Activated naive CD8-positive, alpha-beta T cell treated with anti-CD3 and anti-CD28 coated beads, Interleukin-2, amount 10 ng/mL, durations not matched to agents 7 days and 5 days (primary cell): ENCODE data around the gene SCAMP2. TPM values are rescaled to one million over a fixed set of nuclear protein-coding genes. Genes with fewer than 3 reads are reported as not detected.

ENCODE experiments used
- ATAC-seq: fragments of 150-1000 bp; cut with Tn5 transposase; one replicate; pipeline ENCODE4 v1.10.0; 2021; ENCODE audit warnings: low read depth, moderate library complexity
- POLR2A ChIA-PET: fragments of 350-600 bp; sonication (Branson Sonifier 250); formaldehyde crosslinking; loops from one replicate; lab custom pipeline; 2021; ENCODE audit warnings: antibody characterized with exemption; lab: Charles Lee
- DNase-seq: peaks from one replicate; pipeline ENCODE4 v3.0.0; 2021
- H3K27ac Mint-ChIP-seq: one replicate; pipeline ENCODE4 v1.8.0; 2022; ENCODE audit warnings: mild to moderate bottlenecking, mixed read lengths
- H3K27me3 Mint-ChIP-seq: one replicate; pipeline ENCODE4 v1.8.0; 2022; ENCODE audit warnings: mild to moderate bottlenecking, moderate library complexity, mixed read lengths
- H3K36me3 Mint-ChIP-seq: one replicate; pipeline ENCODE4 v1.8.0; 2021; ENCODE audit warnings: mild to moderate bottlenecking, mixed read lengths
- H3K4me1 Mint-ChIP-seq: one replicate; pipeline ENCODE4 v1.8.0; 2021; ENCODE audit warnings: mixed read lengths
- H3K4me3 Mint-ChIP-seq: one replicate; pipeline ENCODE4 v1.8.0; 2022; ENCODE audit warnings: mild to moderate bottlenecking, moderate library complexity, mixed read lengths
- H3K9me3 Mint-ChIP-seq: one replicate; pipeline ENCODE4 v1.8.0; 2021; ENCODE audit warnings: mixed read lengths
- total RNA-seq, 2 experiments: library from RNA; stranded (reverse); gene quantifications; one replicate each; pipeline ENCODE4 v1.2.3, GENCODE V29; 2021

Gene SCAMP2
- total RNA-seq, 2 experiments from 2014 or later, result 100 to 103 TPM

DNA sequence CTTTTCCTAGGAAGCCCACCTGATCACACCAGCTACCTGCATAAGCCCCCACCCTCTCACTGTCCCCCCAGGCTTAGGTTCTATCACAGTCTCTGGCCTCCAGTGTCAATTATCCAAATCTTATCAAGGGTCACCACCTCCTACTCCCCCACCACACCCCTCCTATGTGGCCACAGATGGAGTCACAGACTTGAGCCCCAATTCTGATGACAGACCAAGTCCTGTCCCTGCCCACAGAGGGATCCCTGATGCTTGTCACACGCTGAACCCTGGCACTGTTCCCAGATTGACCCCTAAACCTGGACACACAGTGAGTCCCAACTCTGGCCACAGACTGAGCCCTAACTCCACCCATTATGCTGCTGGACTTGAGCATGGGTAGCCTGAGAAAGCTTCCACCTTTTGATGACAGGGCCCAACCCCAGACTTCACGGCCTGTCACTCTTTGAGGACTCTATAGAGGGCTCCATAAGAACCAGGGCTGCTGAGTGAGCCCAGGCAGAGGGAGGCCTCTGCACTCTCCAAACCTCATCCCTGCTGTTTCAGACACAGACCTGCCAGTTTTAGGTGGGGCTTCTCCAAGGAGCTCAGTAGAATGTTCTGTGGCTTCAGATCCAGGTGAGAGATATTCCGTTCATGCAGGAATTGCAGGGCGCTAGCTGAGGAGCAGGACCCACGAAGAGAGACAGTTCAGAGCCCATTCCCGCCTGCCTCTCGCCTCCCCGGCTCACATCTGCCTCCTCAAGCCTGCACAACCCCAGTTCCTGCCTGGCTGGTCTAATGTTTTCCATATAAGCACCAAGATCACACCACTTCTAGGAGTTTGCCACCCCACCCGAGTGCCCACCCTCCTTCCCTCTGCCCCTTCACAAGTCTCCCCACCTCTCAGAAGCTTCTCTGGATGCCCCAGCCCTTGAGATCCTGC is 32.1 kb downstream of the SCAMP2 start:
- no peak for ATAC-seq

DNA sequence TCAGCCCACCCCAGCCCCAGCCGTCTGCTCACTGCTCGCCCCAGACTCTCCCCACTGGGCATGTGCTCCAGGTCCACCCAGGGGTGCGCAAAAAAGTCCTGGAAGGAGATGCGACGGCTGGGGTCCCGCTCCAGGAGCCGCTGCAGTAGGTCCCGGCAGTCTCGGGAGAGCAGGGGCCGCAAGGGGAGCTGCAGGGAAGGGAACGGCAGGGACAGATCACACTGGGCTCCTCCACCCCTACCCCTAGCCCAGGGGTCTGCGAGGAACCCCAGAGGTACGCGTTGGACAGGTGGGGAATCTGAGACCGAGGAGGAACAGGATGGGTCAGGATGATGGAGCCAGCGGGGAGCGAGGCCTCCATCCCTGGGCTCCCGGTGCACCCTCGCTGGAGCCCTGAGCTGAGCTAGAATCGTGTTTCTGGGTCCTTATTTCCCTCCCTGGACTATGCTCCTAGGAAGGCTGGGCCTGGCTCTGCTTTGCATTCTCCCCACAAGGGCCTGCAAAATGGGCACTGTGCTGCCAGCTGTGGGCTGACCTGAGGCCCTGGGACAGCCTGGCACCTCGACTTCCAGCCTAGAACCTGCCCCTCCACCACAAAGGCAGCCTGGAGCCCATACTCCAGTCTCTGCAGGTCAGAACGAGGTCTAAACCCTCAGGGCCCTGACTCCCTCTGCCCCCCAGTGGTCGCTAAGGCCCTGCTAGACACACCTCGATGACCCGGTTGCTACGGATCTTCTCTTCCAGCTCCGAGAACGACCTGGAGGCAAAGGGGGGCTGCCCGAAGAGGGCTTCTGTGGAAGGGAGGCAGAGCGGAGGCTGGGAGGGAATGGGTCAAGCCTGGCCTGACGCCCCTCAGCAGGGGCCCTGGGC is 33.4 kb downstream of the SCAMP2 start:
- no peaks in the 10 kb centered on the region for H3K9me3 Mint-ChIP-seq
- POLR2A ChIA-PET, result interaction anchor here (0.5 kb wide), 1 partner anchor 94 kb away, joined by 3 read pairs; no protein-coding TSS in a partner anchor
- DNase-seq (no peak), ATAC-seq (no peak)
- H3K27ac Mint-ChIP-seq, result no peak overlapping the region
- H3K4me1 Mint-ChIP-seq, result peaks cover 29% of the 10 kb centered on the region
- H3K36me3 Mint-ChIP-seq, result no peaks in the 10 kb centered on the region
- no peak overlapping the region for H3K4me3 Mint-ChIP-seq
- H3K27me3 Mint-ChIP-seq, result no peaks in the 10 kb centered on the region

More for the DNA sequence above, 32.1 kb downstream of the SCAMP2 start:
- H3K4me1 Mint-ChIP-seq, result peaks cover 41% of the 10 kb centered on the region
- H3K27ac Mint-ChIP-seq, result peak overlapping the region; percentile 55
- no peaks in the 10 kb centered on the region for H3K27me3 Mint-ChIP-seq
- DNase-seq, result no peak
- POLR2A ChIA-PET, result interaction anchor here (1.4 kb wide), 1 partner anchor 52 kb away, joined by 4 read pairs; no protein-coding TSS in a partner anchor
- H3K4me3 Mint-ChIP-seq, result peak overlapping the region; percentile 92
- H3K9me3 Mint-ChIP-seq, result no peaks in the 10 kb centered on the region
- peaks cover 5% of the 10 kb centered on the region for H3K36me3 Mint-ChIP-seq

DNA sequence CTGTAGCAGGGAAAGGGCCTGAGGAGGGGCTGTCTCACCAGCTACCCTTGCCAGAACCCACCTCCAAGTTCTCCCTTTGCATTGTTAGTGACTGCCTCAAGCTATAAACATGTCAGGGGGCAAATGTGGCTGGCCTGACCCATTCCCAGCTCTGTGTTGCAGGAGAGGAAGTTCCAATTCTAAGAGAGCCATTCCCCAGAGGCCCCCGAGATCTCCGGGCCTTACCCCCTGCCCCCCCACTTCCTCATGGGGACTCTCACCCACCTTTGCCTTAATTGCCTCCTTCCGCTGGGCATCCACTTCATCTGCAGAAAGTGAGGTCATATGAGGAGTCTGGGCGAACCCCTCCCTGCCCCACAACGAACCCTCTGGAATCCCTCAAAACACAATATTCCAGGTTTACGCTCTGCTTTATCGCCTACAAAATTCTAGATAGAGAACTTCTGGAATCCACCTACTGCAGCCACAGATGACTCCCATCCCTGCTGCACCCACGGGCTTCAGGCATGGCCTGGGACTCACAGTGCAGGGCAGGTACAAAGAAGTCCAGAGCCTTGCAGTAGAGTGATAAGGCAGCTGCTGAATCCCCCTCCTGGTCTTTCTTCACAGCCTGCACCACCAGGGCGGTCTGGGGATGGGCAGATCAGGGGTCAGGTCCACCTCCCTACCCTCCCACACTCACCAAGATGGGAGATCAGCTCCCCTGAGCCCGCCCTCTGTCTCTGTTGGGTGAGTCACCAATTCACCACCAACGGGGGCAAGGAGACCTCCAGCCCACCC is 34.2 kb downstream of the SCAMP2 start:
- Mint-ChIP-seq H3K9me3 (no peaks in the 10 kb centered on the region), H3K27me3 (no peaks in the 10 kb centered on the region), H3K27ac (no peak overlapping the region), H3K36me3 (no peaks in the 10 kb centered on the region), H3K4me3 (no peak overlapping the region), H3K4me1 (peaks cover 20% of the 10 kb centered on the region)
- POLR2A ChIA-PET, result no interaction called here
- DNase-seq (no peak), ATAC-seq (no peak)

DNA sequence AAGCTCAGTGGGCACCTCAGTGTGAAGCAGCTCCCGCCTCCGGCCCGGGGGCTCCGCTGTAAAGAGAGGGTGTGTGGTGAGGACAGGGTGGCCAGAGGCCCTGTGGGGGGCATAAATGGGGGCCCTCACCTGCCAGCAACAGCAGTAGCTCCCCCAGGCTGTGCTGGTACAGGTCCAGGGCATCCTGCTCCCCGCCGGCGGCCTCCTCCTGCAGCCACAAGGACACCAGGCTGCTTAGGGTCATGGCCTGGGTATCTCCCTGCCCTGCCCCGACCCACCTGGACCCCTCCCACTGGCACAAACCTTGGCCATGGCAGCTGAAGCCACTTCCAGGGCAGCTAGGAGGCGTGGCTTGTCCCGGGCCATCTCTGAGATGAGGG is 35.0 kb downstream of the SCAMP2 start:
- Mint-ChIP-seq H3K36me3 (no peaks in the 10 kb centered on the region), H3K27ac (no peak overlapping the region), H3K4me3 (no peak overlapping the region), H3K27me3 (no peaks in the 10 kb centered on the region), H3K9me3 (no peaks in the 10 kb centered on the region), H3K4me1 (peaks cover 18% of the 10 kb centered on the region)
- no peak for ATAC-seq
- DNase-seq, result no peak
- POLR2A ChIA-PET, result no interaction called here

DNA sequence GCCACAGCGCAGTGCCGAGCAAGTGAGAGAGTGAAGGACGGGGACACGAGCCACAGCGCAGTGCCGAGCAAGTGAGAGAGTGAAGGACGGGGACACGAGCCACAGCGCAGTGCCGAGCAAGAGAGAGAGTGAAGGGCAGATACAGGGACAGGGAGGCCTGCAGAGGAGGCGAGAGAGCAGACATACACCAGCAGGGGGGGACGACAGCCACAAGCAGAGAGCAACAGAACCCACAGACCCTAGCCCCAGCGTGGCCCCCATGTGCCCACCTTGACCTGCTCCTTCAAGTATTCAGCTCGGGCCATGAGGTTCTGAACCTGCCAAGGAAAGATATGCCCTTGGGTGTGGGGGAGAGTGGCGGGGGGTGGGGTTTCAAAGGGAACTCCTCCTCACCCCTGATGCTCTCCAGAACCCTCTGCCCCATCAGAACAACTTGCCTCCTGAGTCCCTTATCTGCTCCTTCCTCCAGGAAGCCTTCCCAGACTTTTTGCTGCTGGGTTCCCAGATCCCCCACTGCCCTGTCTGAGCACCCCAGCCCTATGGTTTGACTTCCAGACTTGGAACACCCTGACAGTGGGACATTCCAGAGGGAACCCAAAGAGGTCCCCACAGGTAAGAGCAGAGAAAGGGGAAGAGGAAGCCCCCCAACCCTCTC is 35.6 kb downstream of the SCAMP2 start:
- Mint-ChIP-seq H3K36me3 (no peaks in the 10 kb centered on the region), H3K9me3 (no peaks in the 10 kb centered on the region), H3K27ac (no peak overlapping the region), H3K4me3 (no peak overlapping the region), H3K27me3 (no peaks in the 10 kb centered on the region), H3K4me1 (peaks cover 18% of the 10 kb centered on the region)
- POLR2A ChIA-PET, result no interaction called here
- DNase-seq (no peak), ATAC-seq (no peak)

DNA sequence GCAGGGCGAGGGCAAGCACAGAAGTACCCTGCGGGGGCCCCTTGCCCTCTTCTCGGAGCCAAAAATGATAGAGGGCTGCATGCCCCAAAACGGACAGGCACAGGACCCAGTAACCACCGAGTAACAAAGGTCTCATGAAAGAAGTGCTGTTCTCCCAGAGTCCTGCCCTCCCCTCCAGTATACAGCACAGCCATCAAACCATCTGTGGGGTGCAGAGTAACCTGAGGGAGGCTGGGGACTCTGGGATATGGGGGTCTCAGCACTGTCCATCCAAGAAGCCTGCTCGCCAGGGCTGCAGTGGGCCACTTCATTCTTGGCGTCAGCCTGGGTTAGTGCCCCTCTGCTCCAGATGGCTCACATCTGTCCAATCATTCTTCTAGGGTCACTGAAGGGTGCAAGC is 36.3 kb downstream of the SCAMP2 start:
- Mint-ChIP-seq H3K27me3 (no peaks in the 10 kb centered on the region), H3K36me3 (no peaks in the 10 kb centered on the region), H3K9me3 (no peaks in the 10 kb centered on the region), H3K4me3 (no peak overlapping the region), H3K4me1 (peaks cover 12% of the 10 kb centered on the region), H3K27ac (no peak overlapping the region)
- DNase-seq, result no peak
- no peak for ATAC-seq
- POLR2A ChIA-PET, result no interaction called here

DNA sequence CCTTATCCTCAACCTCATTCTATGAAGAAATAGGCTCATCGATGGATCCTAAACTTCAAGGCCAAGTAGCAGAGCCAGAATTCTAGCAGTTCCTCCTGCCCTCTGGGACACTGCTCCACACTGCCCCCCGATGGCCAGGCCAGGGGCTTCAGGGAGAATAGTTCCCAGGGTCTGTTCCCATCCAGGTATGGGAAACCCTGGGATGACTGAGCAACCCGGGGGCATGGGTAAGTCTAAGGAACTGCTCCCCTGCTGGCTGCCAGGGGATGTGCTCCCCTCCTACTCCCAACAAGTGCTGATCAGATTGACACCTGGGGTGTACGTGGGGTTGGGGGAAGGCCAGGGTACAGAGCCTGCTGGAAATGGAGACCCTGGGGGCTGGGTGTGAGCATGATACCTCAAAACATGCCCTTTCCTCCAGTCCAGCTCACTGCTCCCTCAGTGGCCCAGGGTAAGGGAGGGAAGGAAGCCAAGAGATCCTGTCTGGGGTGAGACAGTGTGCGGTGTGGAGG is 37.8 kb downstream of the SCAMP2 start:
- DNase-seq (peak; percentile 67), ATAC-seq (peak; percentile 52)
- Mint-ChIP-seq H3K36me3 (no peaks in the 10 kb centered on the region), H3K27me3 (no peaks in the 10 kb centered on the region), H3K4me1 (no peaks in the 10 kb centered on the region), H3K9me3 (no peaks in the 10 kb centered on the region), H3K27ac (no peak overlapping the region), H3K4me3 (no peak overlapping the region)
- POLR2A ChIA-PET, result no interaction called here

DNA sequence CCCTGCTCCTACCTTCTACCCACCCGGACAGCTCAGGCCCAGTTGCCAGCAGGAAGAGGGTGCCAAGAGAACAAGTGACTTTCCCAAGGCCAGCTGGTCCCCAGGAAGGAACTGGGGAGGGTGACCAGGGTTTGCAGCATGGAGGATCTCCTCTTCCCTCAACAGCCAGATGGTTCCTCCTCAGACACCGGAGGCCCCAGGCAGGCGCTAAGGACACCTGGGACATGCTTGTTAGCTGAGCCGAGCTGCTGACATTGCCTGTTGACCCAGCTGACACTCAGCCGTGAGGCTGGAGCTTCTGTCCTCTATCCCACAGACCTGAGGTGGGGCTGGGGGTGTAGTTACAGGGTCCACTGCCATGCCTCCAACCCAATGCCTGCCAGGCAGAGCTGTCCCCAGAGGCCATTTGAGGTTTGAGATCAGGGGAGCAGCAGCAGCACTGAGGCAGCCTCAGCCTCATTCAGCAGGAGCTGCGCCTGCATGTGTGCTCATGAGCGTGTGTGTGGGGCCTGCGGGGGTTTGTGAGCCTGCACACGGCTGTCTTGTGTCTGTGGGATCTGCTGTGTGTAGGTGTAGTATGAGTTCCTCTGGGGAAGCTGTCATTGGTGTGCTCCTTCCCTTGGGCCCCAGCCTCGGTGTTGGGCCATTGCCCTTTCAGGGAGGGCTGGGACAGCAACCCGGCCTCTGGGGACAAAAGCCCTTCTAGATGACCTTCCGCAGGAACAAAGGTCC is 39.6 kb downstream of the SCAMP2 start:
- Mint-ChIP-seq H3K36me3 (no peaks in the 10 kb centered on the region), H3K4me1 (no peaks in the 10 kb centered on the region), H3K27me3 (peaks cover 6% of the 10 kb centered on the region), H3K4me3 (no peak overlapping the region), H3K27ac (no peak overlapping the region), H3K9me3 (no peaks in the 10 kb centered on the region)
- no peak for ATAC-seq
- POLR2A ChIA-PET, result interaction anchor here (0.6 kb wide), 1 partner anchor 23 kb away, joined by 3 read pairs; no protein-coding TSS in a partner anchor
- DNase-seq, result no peak

DNA sequence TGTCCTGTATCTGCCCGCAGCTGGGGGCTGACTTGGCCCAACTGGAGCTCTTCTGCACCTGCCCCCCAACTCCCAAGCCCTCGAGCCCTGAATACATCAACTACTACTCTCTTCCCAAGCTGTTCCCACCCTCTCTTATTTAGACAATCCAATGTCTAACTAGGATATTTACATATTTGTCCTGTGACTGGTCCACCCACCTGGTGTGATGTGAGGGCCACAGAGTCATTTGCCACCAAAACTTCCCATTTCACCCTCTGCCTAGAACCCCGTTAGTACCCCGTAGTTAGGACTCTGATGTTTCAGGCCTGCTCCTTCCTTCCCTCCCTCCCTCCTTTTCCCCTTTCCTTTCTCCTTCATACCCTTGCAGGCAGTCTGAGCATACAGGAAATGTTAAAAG is 40.3 kb downstream of the SCAMP2 start:
- Mint-ChIP-seq H3K9me3 (no peaks in the 10 kb centered on the region), H3K4me1 (no peaks in the 10 kb centered on the region), H3K27me3 (peaks cover 12% of the 10 kb centered on the region), H3K4me3 (no peak overlapping the region), H3K27ac (no peak overlapping the region), H3K36me3 (no peaks in the 10 kb centered on the region)
- POLR2A ChIA-PET, result no interaction called here
- ATAC-seq (no peak), DNase-seq (no peak)

DNA sequence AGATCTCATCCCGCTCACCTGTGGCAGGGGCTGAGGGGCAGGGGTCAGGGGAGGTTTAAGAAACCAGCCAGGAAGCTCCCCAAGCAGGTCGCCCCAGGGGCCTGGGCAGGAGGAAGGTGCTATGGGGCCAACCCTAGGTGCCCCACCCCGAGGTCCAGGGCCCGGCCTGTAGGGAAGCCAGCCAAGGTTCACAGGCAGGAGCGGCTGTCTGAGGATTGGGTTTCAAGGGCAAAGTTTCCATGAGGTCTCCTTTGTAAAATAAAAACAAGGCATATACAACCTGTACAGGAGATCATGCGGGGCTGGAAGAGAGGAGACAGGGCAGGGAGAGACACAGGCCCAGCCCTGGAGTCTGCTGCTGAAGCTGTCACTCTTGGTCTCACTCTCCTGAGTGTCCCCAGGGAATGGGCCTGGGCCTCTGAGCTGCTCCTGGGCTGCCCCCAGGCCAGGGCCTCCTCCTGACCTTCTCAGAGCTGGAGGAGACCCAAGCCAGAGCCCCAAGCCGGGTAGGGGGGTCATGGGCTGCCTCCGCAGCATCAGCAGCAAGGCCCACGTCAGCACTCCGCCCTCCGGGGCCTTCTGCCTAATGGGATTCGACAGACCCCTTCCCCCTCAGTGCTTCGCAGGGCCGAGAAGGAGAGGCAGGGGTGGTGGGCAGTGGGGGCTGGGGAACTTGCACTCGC is 41.2 kb downstream of the SCAMP2 start:
- ATAC-seq (no peak), DNase-seq (no peak)
- Mint-ChIP-seq H3K9me3 (no peaks in the 10 kb centered on the region), H3K27ac (no peak overlapping the region), H3K36me3 (no peaks in the 10 kb centered on the region), H3K4me3 (no peak overlapping the region), H3K4me1 (no peaks in the 10 kb centered on the region), H3K27me3 (peaks cover 21% of the 10 kb centered on the region)
- POLR2A ChIA-PET, result interaction anchor here (0.6 kb wide), 1 partner anchor 148 kb away, joined by 5 read pairs; no protein-coding TSS in a partner anchor

DNA sequence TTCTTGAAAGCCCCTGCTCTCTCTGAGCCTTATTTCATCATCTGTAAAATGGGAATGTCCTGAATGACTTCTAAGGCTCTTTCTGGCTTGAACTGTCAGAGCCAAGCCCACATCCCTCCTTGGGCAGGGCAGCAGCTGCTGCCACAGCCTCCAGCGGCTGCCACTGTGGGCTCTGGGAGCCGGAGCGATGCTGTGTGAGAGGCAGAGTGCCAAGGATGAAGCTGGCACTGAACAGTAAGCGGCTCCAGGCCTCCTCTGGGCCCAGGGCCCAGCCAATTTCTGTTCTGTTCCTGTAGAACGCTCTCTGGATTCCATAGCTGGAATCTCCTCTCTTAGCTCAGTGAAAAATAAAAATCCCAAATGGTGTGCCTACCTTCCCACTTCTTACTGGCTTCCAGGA is 42.3 kb downstream of the SCAMP2 start:
- POLR2A ChIA-PET, result interaction anchor here (1.1 kb wide), 1 partner anchor 23 kb away, joined by 3 read pairs; no protein-coding TSS in a partner anchor
- Mint-ChIP-seq H3K4me3 (no peak overlapping the region), H3K4me1 (no peaks in the 10 kb centered on the region), H3K36me3 (no peaks in the 10 kb centered on the region), H3K27me3 (peaks cover 28% of the 10 kb centered on the region), H3K27ac (no peak overlapping the region), H3K9me3 (no peaks in the 10 kb centered on the region)
- no peak for DNase-seq
- ATAC-seq, result no peak
